HS-5 (cell line): ENCODE measurements around the gene CHMP2A.
"Not testable (repeated sequence)": the region's sequence is repeated elsewhere in the genome, so short reads cannot be mapped to it uniquely, and the experiment has no call there.

Source experiments
- DNase-seq: peaks from one replicate; pipeline ENCODE4 v3.0.0-alpha.2; 2012; ENCODE audit warnings: low read depth

The CHMP2A gene

GRCh38 chr19:58555369-58555885 lies 522 bp upstream of the CHMP2A start:
- no peak for DNase-seq

DNA sequence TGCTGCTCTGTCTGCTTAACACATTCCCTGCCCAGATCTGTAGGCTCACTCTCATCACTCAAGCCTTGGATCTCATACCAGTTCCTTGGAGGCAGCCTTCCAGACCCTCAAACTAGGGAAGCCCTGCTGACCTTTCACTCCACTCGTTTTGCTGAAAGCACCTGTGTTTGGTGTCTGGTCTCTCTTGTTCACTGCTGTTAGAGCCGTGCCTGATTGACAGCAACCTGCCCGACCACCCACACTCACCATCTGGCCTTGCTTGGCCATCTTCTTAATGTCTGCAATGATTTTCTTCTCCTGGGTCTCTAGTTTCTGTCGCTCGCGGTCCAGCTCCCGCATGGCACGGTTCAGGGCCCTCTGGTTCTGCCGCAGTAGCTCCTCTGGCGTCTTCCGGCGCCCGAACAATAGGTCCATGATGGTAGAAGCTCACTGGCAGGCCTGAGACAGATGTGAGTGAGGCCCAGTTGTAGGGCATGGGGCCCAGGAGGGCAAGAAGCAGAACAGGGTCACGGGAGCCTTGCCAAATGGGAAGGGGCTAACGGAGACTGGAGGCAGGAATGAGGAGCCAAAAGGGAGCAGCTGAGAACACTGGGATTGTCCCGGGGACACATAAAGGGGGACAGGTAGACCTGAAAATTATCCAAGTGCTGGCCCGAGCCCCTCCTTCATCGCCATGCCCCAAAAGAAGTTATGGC lies 959 bp downstream of the CHMP2A start:
- no peak for DNase-seq

- no peak for DNase-seq
Measured at GRCh38 chr19:58552655-58553054, 2.2 kb downstream of the CHMP2A start.

GRCh38 chr19:58551577-58552471 lies 3.1 kb downstream of the CHMP2A start:
- DNase-seq: no peak

DNA sequence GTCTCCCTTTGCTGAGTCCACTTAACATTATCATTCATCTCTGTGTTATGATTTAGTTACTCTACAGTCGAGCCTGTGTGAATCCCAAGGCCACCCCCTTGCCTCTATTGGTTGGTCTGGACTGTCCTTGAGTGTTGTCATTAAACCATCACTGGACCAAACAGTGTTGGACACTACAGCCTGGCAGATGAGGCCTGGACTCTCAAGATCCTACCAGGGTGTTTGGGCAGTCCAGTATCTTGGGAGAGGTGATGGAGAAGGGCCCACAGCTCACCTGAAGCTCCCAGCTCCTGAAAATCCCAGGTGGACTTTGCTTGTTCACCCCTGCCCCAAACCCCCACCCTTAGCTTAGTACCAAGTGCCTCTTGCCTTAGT lies 3.8 kb downstream of the CHMP2A start:
- DNase-seq: no peak

GRCh38 chr19:58550362-58551122 lies 4.4 kb downstream of the CHMP2A start:
- no peak for DNase-seq

GRCh38 chr19:58549664-58550361 lies 5.1 kb downstream of the CHMP2A start:
- DNase-seq: no peak

GRCh38 chr19:58548859-58549663 lies 5.8 kb downstream of the CHMP2A start:
- no peak for DNase-seq

GRCh38 chr19:58547323-58548312 lies 7.3 kb downstream of the CHMP2A start:
- DNase-seq: no peak

- no peak for DNase-seq
Measured at GRCh38 chr19:58546019-58546530, 8.8 kb downstream of the CHMP2A start.

DNA sequence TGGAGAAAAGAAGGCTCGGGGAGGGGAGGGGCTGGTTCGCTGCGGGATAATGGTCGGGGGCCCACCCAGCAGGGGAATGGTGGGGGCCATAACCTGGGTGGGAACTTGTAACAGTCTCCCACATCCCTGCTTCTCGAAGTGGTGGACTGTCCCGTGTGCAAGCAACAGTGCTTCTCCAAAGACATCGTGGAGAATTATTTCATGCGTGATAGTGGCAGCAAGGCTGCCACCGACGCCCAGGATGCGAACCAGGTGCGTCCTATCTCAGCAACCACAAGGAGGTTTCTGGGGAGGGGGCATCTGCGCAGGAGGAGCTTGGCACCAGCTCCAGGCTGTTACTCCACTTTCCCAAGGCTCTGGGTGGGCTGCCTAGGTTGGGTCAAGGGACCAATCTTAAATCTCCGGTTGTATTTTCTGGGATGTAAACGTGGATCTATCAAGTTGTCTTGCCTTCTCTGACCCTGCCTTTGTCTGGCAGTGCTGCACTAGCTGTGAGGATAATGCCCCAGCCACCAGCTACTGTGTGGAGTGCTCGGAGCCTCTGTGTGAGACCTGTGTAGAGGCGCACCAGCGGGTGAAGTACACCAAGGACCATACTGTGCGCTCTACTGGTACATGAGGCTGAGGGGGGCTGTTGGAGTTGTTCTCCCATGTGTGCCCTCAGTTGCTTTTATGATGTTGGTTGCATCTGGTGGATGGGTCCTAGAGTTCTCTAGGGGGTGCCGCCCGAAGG lies 9.5 kb downstream of the CHMP2A start:
- no peak for DNase-seq

GRCh38 chr19:58544591-58545285 lies 10.2 kb downstream of the CHMP2A start:
- DNase-seq: no peak

DNA sequence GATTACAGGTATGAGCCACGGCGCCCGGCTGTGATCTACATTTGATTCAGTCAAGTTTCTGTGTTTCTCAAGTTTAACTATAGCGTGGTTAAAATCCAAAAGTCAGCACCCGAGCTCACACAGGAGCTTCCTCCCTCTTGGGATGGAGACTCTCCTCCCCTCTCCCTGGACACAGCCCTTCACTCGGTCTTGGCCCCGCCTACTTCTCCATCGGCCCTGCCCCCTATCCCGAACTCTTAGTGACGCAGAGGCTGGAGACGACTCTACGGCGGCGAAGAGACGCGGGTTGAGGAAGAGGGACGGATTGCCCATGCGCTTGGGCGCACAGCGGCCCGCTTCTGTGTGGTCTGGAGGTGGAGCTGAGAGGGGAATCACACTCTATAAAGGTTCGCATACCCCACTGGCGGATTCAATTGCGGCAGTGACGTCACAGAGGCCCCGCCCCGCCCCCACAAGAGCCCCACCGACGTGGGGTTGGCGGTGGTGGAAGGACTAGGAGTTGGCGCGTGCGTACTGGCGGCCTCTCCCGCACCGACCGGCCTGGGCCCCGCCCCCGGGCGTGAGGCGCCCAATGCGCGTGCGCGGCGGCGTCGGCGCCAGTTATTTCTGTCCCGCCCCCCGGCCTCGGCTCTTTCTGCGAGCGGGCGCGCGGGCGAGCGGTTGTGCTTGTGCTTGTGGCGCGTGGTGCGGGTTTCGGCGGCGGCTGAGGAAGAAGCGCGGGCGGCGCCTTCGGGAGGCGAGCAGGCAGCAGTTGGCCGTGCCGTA lies 10.9 kb downstream of the CHMP2A start, which contains the start of gene TRIM28:
Gene TRIM28 (plus strand): TSS at position 239 of the 765 bp plus-strand sequence. CDS start 694 bp downstream, outside the sequence.
- peak; percentile 79 for DNase-seq

DNA sequence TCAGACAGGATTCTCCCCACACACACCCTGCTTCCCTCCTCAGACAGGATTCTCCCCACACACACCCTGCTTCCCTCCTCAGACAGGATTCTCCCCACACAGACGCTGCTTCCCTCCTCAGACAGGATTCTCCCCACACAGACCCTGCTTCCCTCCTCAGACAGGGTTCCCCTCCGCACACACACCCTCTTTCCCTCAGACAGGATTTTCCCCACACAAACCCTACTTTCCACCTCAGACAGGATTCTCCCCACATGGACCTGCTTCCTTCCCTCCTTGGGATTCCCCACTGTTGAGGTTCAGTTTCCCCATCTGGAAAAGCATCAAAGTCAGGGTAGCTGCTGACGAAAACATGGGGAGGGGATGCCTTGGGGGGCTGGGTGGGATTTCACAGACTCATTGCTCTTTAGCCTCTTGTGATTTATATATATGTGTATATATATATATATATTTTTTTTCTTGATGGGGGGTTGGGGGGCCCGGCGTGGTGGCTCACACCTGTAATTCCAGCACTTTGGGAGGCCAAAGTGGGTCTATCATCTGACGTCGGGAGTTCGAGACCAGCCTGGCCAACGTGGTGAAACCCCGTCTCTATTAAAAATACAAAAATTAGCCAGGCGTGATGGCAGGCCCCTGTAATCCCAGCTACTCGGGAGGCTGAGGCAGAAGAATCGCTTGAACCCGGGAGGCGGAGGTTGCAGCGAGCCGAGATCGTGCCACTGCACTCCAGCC lies 12.1 kb downstream of the CHMP2A start:
- not testable (repeated sequence) for DNase-seq

DNA sequence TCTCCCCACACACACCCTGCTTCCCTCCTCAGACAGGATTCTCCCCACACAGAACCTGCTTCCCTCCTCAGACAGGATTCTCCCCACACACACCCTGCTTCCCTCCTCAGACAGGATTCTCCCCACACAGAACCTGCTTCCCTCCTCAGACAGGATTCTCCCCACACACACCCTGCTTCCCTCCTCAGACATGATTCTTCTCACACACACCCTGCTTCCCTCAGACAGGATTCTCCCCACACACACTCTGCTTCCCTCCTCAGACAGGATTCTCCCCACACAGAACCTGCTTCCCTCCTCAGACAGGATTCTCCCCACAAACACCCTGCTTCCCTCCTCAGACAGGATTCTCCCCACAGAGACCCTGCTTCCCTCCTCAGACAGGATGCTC lies 15.7 kb downstream of the CHMP2A start:
- DNase-seq: not testable (repeated sequence)
